Measurements from ENCODE around the gene MAD1L1.

MAD1L1 gene

DNA sequence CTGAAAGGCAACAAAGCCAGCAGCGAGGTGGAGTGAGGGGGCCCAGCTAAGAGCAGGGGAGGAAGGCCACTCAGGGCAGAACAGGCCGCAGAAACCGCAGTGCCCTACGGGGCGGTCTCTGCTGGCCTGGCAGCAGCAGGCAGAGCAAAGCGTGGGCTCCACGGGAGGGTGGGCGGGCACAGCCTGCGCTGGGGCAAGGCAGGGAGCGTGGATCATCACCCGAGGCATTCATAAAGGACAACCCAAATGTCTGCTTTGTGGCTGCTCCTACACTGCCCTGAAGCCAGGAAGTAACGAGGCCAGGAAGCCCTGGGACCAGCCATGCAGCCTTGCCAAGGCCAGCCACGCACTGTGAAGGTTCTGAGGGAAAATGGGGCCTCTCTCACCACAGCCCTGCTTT lies 127.5 kb downstream of the MAD1L1 start:
- no peak for TF ChIP-seq EZH2phosphoT487 (conservative IDR thresholded peaks at IDR 0.05; ENCODE audit: low read length)
- TF ChIP-seq, protein P1, sequence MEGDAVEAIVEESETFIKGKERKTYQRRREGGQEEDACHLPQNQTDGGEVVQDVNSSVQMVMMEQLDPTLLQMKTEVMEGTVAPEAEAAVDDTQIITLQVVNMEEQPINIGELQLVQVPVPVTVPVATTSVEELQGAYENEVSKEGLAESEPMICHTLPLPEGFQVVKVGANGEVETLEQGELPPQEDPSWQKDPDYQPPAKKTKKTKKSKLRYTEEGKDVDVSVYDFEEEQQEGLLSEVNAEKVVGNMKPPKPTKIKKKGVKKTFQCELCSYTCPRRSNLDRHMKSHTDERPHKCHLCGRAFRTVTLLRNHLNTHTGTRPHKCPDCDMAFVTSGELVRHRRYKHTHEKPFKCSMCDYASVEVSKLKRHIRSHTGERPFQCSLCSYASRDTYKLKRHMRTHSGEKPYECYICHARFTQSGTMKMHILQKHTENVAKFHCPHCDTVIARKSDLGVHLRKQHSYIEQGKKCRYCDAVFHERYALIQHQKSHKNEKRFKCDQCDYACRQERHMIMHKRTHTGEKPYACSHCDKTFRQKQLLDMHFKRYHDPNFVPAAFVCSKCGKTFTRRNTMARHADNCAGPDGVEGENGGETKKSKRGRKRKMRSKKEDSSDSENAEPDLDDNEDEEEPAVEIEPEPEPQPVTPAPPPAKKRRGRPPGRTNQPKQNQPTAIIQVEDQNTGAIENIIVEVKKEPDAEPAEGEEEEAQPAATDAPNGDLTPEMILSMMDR (IDR thresholded peaks at IDR 0.05; ENCODE audit: insufficient read depth, low read length, poor library complexity, severe bottlenecking), result no peak
- Histone ChIP-seq H3K4me3 (ENCODE audit: insufficient read depth, low read length, poor library complexity, severe bottlenecking) (no peak overlapping the region), H3K36me3 (ENCODE audit: low read length) (no peaks in the 10 kb centered on the region), H3K9ac (ENCODE audit: low read length) (no peak overlapping the region), H3F3A (ENCODE audit: insufficient read depth) (no peaks in the 10 kb centered on the region), H3K27ac (ENCODE audit: low read depth, low read length) (no peak overlapping the region), H3K27me3 (ENCODE audit: low read length) (no peaks in the 10 kb centered on the region), H4K20me1 (ENCODE audit: low read depth, low read length) (no peaks in the 10 kb centered on the region), H3K9me2 (replicated peaks; ENCODE audit: insufficient read depth, low read length) (no peaks in the 10 kb centered on the region), H3K9me3 (ENCODE audit: insufficient read depth, low read length) (no peaks in the 10 kb centered on the region), H3K4me2 (ENCODE audit: low read depth, low read length, poor library complexity, severe bottlenecking) (no peak overlapping the region), H3K79me2 (ENCODE audit: insufficient read depth, low read length) (no peaks in the 10 kb centered on the region), H2AFZ (ENCODE audit: low read depth, low read length, severe bottlenecking) (no peak overlapping the region)

DNA sequence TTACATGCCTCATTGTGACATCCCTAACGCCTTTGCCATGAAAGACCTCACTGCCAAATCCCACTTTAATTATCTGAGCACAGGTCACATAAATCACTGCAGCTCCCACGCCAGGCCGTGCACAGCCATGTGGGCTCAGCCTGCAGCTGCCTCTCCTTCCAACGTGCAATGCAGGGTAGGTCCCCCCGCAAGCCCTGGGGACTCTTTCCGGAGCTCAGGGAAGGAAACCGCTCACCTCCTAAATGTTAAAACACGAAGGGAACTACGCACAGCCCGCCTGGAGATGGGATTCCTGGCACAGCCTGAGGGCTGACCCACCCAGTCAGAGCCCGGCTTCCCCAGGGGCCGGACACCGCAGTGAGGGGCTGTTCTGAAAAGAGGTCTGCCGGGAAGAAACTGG lies 128.0 kb downstream of the MAD1L1 start:
- no peaks in the 10 kb centered on the region for H3K9me2 ChIP-seq (replicated peaks; ENCODE audit: insufficient read depth, low read length)
- H3K27me3 ChIP-seq (ENCODE audit: low read length), result no peaks in the 10 kb centered on the region
- peak overlapping the region; percentile 2; the same call in 1 of the 2 replicates for H3K9ac ChIP-seq (ENCODE audit: low read length)
- no peaks in the 10 kb centered on the region for H3K79me2 ChIP-seq (ENCODE audit: insufficient read depth, low read length)
- H2AFZ ChIP-seq (ENCODE audit: low read depth, low read length, severe bottlenecking), result no peak overlapping the region
- no peak overlapping the region for H3K4me3 ChIP-seq (ENCODE audit: insufficient read depth, low read length, poor library complexity, severe bottlenecking)
- no peak overlapping the region for H3K27ac ChIP-seq (ENCODE audit: low read depth, low read length)
- no peak overlapping the region for H3K4me2 ChIP-seq (ENCODE audit: low read depth, low read length, poor library complexity, severe bottlenecking)
- no peaks in the 10 kb centered on the region for H3F3A ChIP-seq (ENCODE audit: insufficient read depth)
- H3K9me3 ChIP-seq (ENCODE audit: insufficient read depth, low read length), result no peaks in the 10 kb centered on the region
- H3K36me3 ChIP-seq (ENCODE audit: low read length), result no peaks in the 10 kb centered on the region
- no peak for TF ChIP-seq EZH2phosphoT487 (conservative IDR thresholded peaks at IDR 0.05; ENCODE audit: low read length)
- TF ChIP-seq, protein P1 (IDR thresholded peaks at IDR 0.05; ENCODE audit: insufficient read depth, low read length, poor library complexity, severe bottlenecking), result no peak
- H4K20me1 ChIP-seq (ENCODE audit: low read depth, low read length), result no peaks in the 10 kb centered on the region

DNA sequence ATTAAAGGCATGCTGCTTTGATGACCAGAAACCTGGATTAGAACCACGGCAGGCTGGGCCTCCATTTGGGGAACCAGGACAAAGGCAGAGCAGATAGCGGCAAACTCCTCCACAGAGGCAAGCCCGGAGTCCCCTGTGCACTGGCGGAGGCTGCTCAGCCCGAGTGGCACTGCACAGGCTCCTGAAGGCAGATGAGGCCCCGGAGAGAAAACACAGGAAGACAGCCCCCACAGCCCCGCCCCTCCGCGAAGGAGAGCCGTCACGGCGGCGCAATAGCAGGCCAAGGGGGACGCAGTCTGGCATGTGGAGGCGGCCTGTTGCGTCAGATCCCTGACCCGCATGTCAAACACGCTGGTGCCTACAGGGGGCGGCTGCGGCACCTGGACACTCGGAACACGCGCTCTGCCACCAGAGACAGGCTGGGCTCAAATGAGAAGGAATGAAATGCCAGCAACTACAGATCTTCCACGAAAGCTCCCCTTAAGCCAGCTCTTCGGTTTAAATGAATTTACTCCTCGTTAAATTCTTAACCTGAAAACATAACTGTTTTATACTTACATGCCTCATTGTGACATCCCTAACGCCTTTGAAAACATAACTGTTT lies 128.5 kb downstream of the MAD1L1 start:
- Histone ChIP-seq H3K9ac (ENCODE audit: low read length) (peak overlapping the region; percentile 29), H3K36me3 (ENCODE audit: low read length) (no peaks in the 10 kb centered on the region), H2AFZ (ENCODE audit: low read depth, low read length, severe bottlenecking) (no peak overlapping the region), H3K27me3 (ENCODE audit: low read length) (no peaks in the 10 kb centered on the region), H3K9me3 (ENCODE audit: insufficient read depth, low read length) (no peaks in the 10 kb centered on the region), H4K20me1 (ENCODE audit: low read depth, low read length) (no peaks in the 10 kb centered on the region), H3K4me2 (ENCODE audit: low read depth, low read length, poor library complexity, severe bottlenecking) (peak overlapping the region; percentile 17), H3F3A (ENCODE audit: insufficient read depth) (no peaks in the 10 kb centered on the region), H3K27ac (ENCODE audit: low read depth, low read length) (no peak overlapping the region), H3K9me2 (replicated peaks; ENCODE audit: insufficient read depth, low read length) (no peaks in the 10 kb centered on the region), H3K4me3 (ENCODE audit: insufficient read depth, low read length, poor library complexity, severe bottlenecking) (no peak overlapping the region), H3K79me2 (ENCODE audit: insufficient read depth, low read length) (no peaks in the 10 kb centered on the region)
- TF ChIP-seq, protein P1 (IDR thresholded peaks at IDR 0.05; ENCODE audit: insufficient read depth, low read length, poor library complexity, severe bottlenecking), result peak; percentile 66
- no peak for TF ChIP-seq EZH2phosphoT487 (conservative IDR thresholded peaks at IDR 0.05; ENCODE audit: low read length)
